ENCODE measurements around the gene MKKS.

Gene MKKS

DNA sequence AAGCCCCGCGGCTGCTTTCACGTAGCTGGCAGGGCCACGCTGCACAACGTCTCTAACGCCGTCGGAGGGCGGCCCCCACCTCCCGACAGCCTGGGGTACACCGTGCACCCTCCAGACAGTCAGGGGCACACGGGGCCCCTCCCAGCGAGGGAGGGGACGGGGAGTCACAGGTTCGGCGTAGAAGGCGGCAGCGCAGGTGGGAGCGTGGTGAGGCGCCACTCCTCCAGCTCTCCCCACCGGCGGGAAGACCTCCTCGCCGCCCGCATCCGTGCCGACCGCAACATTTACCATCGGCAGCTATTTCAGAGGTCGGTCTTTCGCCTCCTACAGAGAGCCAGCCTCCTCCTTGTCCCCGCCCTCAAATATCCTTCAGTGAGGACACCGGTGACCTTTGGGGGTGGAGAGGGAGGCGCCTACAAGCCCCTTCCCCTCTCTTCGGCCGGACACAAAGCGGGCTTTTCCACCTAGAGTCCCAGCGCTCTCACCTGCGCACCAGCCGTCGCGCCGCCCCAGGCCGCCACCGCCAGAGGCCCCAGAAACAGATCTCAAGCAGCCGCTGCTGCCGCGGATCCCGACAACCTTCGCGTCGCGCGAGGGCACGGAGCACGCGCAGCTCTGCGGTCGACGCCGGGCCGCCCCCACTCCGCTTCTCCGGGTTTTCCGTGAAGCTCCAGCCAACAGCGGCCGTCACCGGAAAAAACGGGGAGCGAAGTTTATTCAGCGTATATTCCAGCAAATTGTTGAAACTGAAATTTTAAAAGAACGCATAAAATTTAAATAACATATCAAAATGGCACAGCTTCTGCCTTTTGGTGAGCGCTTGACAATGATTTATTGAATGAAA lies at the start of gene MKKS:
TSS of gene MKKS (minus strand) at position 600 of the 844 bp plus-strand sequence. CDS start 20,708 bp downstream, outside the sequence.
- peak; percentile 61 for TF ChIP-seq POLR2A (IDR thresholded peaks at IDR 0.05; ENCODE audit: low read depth, low read length)
- FAIRE-seq (no peak), DNase-seq (ENCODE audit: insufficient read length, low spot score) (peak; percentile 64)

DNA sequence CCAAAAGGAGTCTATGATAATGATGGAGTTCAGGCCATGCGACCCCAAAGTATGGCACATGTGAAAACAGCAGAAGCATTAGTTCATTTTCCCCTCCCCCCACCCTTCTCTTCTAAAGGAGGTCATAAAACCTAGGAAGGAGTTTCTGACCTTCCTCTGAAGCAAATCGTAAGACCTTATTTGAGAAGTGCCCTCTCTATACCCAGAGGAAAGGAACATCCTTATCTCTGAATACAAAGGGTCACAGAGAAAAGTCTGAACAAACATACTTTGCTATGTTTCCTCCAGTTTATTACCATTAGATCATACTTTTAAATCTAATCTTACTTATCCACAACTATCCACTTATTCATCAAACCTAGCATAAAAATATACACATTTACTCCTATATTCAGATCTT lies 49.7 kb upstream of the MKKS start:
- DNase-seq (ENCODE audit: insufficient read length, low spot score) (no peak), FAIRE-seq (no peak)
- no peak for TF ChIP-seq POLR2A (IDR thresholded peaks at IDR 0.05; ENCODE audit: low read depth, low read length)

- FAIRE-seq = no peak
Observed at GRCh38 chr20:10481676-10482075, 47.7 kb upstream of the MKKS start.

GRCh38 chr20:10478930-10479329 lies 44.9 kb upstream of the MKKS start:
- DNase-seq (ENCODE audit: insufficient read length, low spot score) = no peak
- no peak for FAIRE-seq

More at GRCh38 chr20:10481676-10482075, 47.7 kb upstream of the MKKS start:
- no peak for TF ChIP-seq POLR2A (IDR thresholded peaks at IDR 0.05; ENCODE audit: low read depth, low read length)
- DNase-seq (ENCODE audit: insufficient read length, low spot score) = no peak

DNA sequence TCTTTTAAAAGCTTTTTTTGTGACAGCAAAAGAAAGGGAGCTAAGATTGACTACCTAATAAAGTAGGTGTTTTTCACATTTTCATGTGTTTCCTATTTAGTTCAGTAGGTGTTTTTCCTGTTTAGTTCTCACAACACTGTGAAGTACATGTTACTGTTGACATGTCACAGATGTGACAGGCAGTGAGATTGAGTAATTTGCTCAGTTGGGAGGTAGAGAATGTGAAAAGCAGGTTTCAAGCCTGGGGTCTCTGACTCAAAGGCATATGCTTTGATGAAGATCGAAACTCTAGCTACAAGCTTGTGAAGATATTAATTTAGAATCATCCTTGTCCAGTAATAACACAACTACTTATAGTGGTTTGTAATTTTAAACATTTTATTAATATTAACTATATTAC lies 44.2 kb upstream of the MKKS start:
- FAIRE-seq = no peak
- DNase-seq (ENCODE audit: insufficient read length, low spot score) = no peak
- no peak for TF ChIP-seq POLR2A (IDR thresholded peaks at IDR 0.05; ENCODE audit: low read depth, low read length)

More at GRCh38 chr20:10478930-10479329, 44.9 kb upstream of the MKKS start:
- no peak for TF ChIP-seq POLR2A (IDR thresholded peaks at IDR 0.05; ENCODE audit: low read depth, low read length)

DNA sequence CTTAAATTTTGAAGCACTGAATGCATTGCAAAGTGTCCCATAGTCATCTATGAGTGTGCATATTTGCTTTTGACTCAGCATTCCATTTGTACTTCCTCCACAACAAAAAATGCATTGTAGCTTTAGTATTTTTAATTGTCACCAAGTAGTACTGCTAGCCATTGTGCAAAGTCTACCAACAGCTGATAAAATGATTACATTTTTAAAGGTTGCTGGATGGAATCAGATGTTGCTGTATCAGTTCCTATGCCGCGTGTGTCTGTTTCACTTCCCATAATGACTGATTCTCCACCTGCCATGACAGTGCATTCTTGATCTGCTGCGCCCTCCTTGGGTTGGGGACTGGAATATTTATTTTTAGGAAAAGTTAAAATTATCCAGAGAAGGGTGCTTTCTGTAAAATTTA lies 42.3 kb upstream of the MKKS start:
- TF ChIP-seq POLR2A (IDR thresholded peaks at IDR 0.05; ENCODE audit: low read depth, low read length) = no peak
- DNase-seq (ENCODE audit: insufficient read length, low spot score) (no peak), FAIRE-seq (no peak)

GRCh38 chr20:10475225-10475624 lies 41.2 kb upstream of the MKKS start:
- no peak for TF ChIP-seq POLR2A (IDR thresholded peaks at IDR 0.05; ENCODE audit: low read depth, low read length)
- DNase-seq (ENCODE audit: insufficient read length, low spot score) (no peak), FAIRE-seq (no peak)

GRCh38 chr20:10474606-10475184 lies 40.7 kb upstream of the MKKS start:
- DNase-seq (ENCODE audit: insufficient read length, low spot score) (no peak), FAIRE-seq (no peak)
- TF ChIP-seq POLR2A (IDR thresholded peaks at IDR 0.05; ENCODE audit: low read depth, low read length) = no peak

GRCh38 chr20:10472871-10473270 lies 38.8 kb upstream of the MKKS start:
- DNase-seq (ENCODE audit: insufficient read length, low spot score) (no peak), FAIRE-seq (no peak)
- TF ChIP-seq POLR2A (IDR thresholded peaks at IDR 0.05; ENCODE audit: low read depth, low read length) = no peak

GRCh38 chr20:10470276-10470675 lies 36.3 kb upstream of the MKKS start:
- TF ChIP-seq POLR2A (IDR thresholded peaks at IDR 0.05; ENCODE audit: low read depth, low read length) = no peak
- no peak for FAIRE-seq
- no peak for DNase-seq (ENCODE audit: insufficient read length, low spot score)

- TF ChIP-seq POLR2A (IDR thresholded peaks at IDR 0.05; ENCODE audit: low read depth, low read length) = no peak
- FAIRE-seq = no peak
- DNase-seq (ENCODE audit: insufficient read length, low spot score) = peak; percentile 16
Observed at GRCh38 chr20:10469599-10469998, 35.6 kb upstream of the MKKS start.

DNA sequence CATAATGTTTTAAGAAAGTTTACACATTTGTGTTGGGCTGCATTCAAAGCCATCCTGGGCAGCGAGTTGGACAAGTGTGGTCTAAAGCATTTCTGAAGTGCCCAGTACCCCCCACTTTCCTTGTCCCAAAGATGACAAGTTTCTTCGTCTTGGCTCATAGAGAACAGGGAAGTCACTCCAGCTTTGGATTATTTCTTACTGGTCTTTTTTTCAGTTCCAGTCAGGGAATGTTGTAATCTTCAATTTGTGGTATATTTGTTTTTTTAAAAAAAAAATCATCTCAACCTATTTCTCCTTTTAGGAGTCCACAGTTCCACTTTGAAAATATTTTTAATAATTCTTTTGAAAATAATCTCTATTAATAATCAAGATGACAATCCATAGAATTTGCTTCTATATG lies 35.0 kb upstream of the MKKS start:
- DNase-seq (ENCODE audit: insufficient read length, low spot score) = no peak
- FAIRE-seq = no peak
- no peak for TF ChIP-seq POLR2A (IDR thresholded peaks at IDR 0.05; ENCODE audit: low read depth, low read length)

DNA sequence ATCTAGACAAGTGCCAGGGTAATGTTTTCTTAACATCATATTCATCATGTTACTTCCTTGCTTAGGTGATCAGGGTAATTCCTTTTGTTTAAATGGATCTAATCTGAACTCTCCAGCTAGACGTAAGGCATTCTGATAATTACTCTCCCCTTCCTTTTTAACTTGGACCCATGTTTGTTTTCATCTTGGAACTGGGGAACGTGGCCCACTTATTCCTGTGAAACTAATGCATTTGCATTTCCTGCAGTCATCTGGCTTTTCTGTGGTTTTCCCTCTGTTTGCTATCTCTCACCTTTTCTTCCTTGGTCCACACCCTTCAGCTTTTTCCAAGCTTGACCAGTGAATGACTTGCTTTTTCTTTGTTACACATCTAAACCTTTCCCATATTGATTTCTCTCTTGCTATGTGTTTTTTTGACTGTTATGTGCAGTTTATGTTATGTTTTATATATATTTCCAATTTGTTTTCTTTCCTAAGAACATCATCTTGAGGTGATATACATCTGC lies 34.4 kb upstream of the MKKS start:
- no peak for TF ChIP-seq POLR2A (IDR thresholded peaks at IDR 0.05; ENCODE audit: low read depth, low read length)
- DNase-seq (ENCODE audit: insufficient read length, low spot score) (no peak), FAIRE-seq (no peak)

- FAIRE-seq = no peak
- no peak for DNase-seq (ENCODE audit: insufficient read length, low spot score)
Observed at GRCh38 chr20:10467681-10468339, 33.8 kb upstream of the MKKS start.

More at GRCh38 chr20:10467681-10468339, 33.8 kb upstream of the MKKS start:
- TF ChIP-seq POLR2A (IDR thresholded peaks at IDR 0.05; ENCODE audit: low read depth, low read length) = no peak

All from H54 (cell line).